A549 (cell line): ENCODE results near the gene VARS2. TPM values are rescaled to one million over a fixed set of nuclear protein-coding genes. Genes with fewer than 3 reads are reported as not detected.

Experiments used
- ATAC-seq, 2 experiments: fragments of 200-7000 bp in 1 of 2; fragments of >200 bp in 1 of 2; cut with Nextera tagmentation in 1 of 2; cut with Tn5 transposase in 1 of 2; 3 replicates each; pipeline versions ENCODE4 v1.8.0 to v1.9.1; 2018 to 2020; ENCODE audit warnings: mild to moderate bottlenecking in 1 of 2, moderate library complexity in 1 of 2
- CTCF ChIA-PET: fragments of 300-600 bp; sonication (Branson Sonifier 250); formaldehyde crosslinking; extraction: SDS; loops from one replicate; lab custom pipeline; 2021; ENCODE audit warnings: antibody characterized with exemption, inconsistent platforms; lab: Yijun Ruan, JAX
- POLR2A ChIA-PET: fragments of 350-600 bp; formaldehyde crosslinking; extraction: SDS; loops from one replicate; lab custom pipeline; 2021; ENCODE audit warnings: antibody characterized with exemption, inconsistent platforms; lab: Yijun Ruan, JAX
- DNase-seq, 2 experiments: peaks; one replicate each; pipeline versions ENCODE4 v3.0.0 to v3.0.0-alpha.2; 2011 to 2016; ENCODE audit warnings: low read depth in 1 of 2, low spot score in 1 of 2
- FAIRE-seq: peaks from 2 replicates; lab custom pipeline; 2011; peaks lifted over from hg19 to GRCh38; lab: Jason Lieb, UNC
- H3K27ac ChIP-seq, 2 experiments: fragments of >200 bp; sonication (Bioruptor Twin); formaldehyde crosslinking; 3 replicates each; pipeline ENCODE4 v1.5.1; 2016 to 2017
- H3K4me1 ChIP-seq: fragments of >200 bp; sonication (Bioruptor Twin); formaldehyde crosslinking; 3 replicates; pipeline ENCODE4 v1.6.1; 2016
- H3K4me2 ChIP-seq: fragments of >200 bp; sonication (Bioruptor Twin); formaldehyde crosslinking; 3 replicates; pipeline ENCODE4 v1.6.1; 2016
- H3K4me3 ChIP-seq: fragments of >200 bp; sonication (Bioruptor Twin); formaldehyde crosslinking; 3 replicates; pipeline ENCODE4 v1.5.1; 2016
- H3K9me3 ChIP-seq: fragments of >200 bp; sonication (Bioruptor Twin); formaldehyde crosslinking; 3 replicates; pipeline ENCODE4 v1.6.1; 2016
- BHLHE40 ChIP-seq: IDR thresholded peaks from 2 replicates; pipeline ENCODE4 v1.6.1; 2012; ENCODE audit warnings: low read depth, low read length, inconsistent platforms
- CBX2 ChIP-seq: fragments of 200-600 bp; sonication (generic); IDR thresholded peaks from 2 replicates; pipeline ENCODE4 v1.6.1; 2016; ENCODE audit warnings: low read depth, mild to moderate bottlenecking, borderline replicate concordance
- CBX8 ChIP-seq: fragments of 200-600 bp; sonication (generic); IDR thresholded peaks from 2 replicates; pipeline ENCODE4 v1.6.1; 2016
- CHD2 ChIP-seq: fragments of 150-350 bp; IDR thresholded peaks from 2 replicates; pipeline ENCODE4 v1.6.1; 2014; ENCODE audit warnings: low read length; ENCODE audit not compliant: partially characterized antibody
- CHD4 ChIP-seq: fragments of 200-600 bp; sonication (generic); IDR thresholded peaks from 2 replicates; pipeline ENCODE4 v1.6.1; 2016; ENCODE audit warnings: antibody characterized with exemption, mild to moderate bottlenecking, borderline replicate concordance
- CTCF ChIP-seq: fragments of >200 bp; sonication (Bioruptor Twin); formaldehyde crosslinking; IDR thresholded peaks from 3 replicates; pipeline ENCODE4 v1.5.1; 2016
- E2F6 ChIP-seq: IDR thresholded peaks from 2 replicates; pipeline ENCODE4 v1.6.1; 2012; ENCODE audit warnings: low read depth, borderline replicate concordance
- EHMT2 ChIP-seq: fragments of 200-600 bp; sonication (generic); IDR thresholded peaks from 2 replicates; pipeline ENCODE4 v1.6.1; 2016; ENCODE audit warnings: antibody characterized with exemption, low read depth, mild to moderate bottlenecking, moderate library complexity
- EP300 ChIP-seq, 2 experiments: fragments of >200 bp; sonication (Bioruptor Twin); formaldehyde crosslinking; IDR thresholded peaks; 2 replicates in 1 of 2; 3 replicates in 1 of 2; pipeline ENCODE4 v1.6.1; 2016 to 2017
- FOSL2 ChIP-seq, 2 experiments: fragments of 450-650 bp in 1 of 2; fragments of >200 bp in 1 of 2; sonication (Bioruptor Twin) in 1 of 2; formaldehyde crosslinking; IDR thresholded peaks; 2 replicates each; pipeline versions ENCODE4 v1.5.0 to v1.6.1; 2016 to 2020; ENCODE audit warnings: mild to moderate bottlenecking in 1 of 2, moderate library complexity in 1 of 2
- GATA3 ChIP-seq: IDR thresholded peaks from 2 replicates; pipeline ENCODE4 v1.6.1; 2012; ENCODE audit warnings: borderline replicate concordance
- HMGXB4 ChIP-seq: fragments of 250-450 bp; sonication (Bioruptor Pico); IDR thresholded peaks from 2 replicates; pipeline ENCODE4 v1.5.0; 2021; ENCODE audit warnings: mild to moderate bottlenecking, moderate library complexity, borderline replicate concordance
- HOXA7 ChIP-seq: fragments of 250-450 bp; sonication (Bioruptor Pico); IDR thresholded peaks from 2 replicates; pipeline ENCODE4 v1.5.0; 2020; ENCODE audit warnings: mild to moderate bottlenecking, moderate library complexity
- HOXB13 ChIP-seq: fragments of 250-450 bp; sonication (Bioruptor Pico); IDR thresholded peaks from 2 replicates; pipeline ENCODE4 v1.5.0; 2020; ENCODE audit warnings: low read depth, mild to moderate bottlenecking, moderate library complexity
- JUN ChIP-seq, 2 experiments: fragments of >200 bp; sonication (Bioruptor Twin); formaldehyde crosslinking; IDR thresholded peaks; 2 replicates in 1 of 2; 3 replicates in 1 of 2; pipeline ENCODE4 v1.6.1; 2016 to 2017
- JUNB ChIP-seq: fragments of >200 bp; sonication (Bioruptor Twin); formaldehyde crosslinking; IDR thresholded peaks from 2 replicates; pipeline ENCODE4 v1.6.1; 2016
- KDM1A ChIP-seq: fragments of 200-600 bp; sonication (generic); IDR thresholded peaks from 2 replicates; pipeline ENCODE4 v1.6.1; 2016; ENCODE audit warnings: low read depth, mild to moderate bottlenecking
- KDM5A ChIP-seq: fragments of 200-600 bp; sonication (generic); IDR thresholded peaks from 2 replicates; pipeline ENCODE4 v1.6.1; 2016; ENCODE audit warnings: antibody characterized with exemption, mild to moderate bottlenecking
- MAFK ChIP-seq: fragments of 450-650 bp; IDR thresholded peaks from 2 replicates; pipeline ENCODE4 v1.6.1; 2014; ENCODE audit not compliant: partially characterized antibody
- MAX ChIP-seq: IDR thresholded peaks from 2 replicates; pipeline ENCODE4 v1.6.1; 2012
- MYC ChIP-seq: IDR thresholded peaks from 2 replicates; pipeline ENCODE4 v1.6.1; 2012; ENCODE audit warnings: mild to moderate bottlenecking, inconsistent platforms, low read length, improper control_type of control experiment, borderline replicate concordance
- NFE2L2 ChIP-seq: fragments of 150-350 bp; conservative IDR thresholded peaks from 2 replicates; pipeline ENCODE4 v1.6.1; 2014; ENCODE audit warnings: low read length
- NPAS2 ChIP-seq: fragments of 250-450 bp; sonication (Bioruptor Pico); IDR thresholded peaks from 2 replicates; pipeline ENCODE4 v1.8.0; 2022; ENCODE audit warnings: mild to moderate bottlenecking, moderate library complexity, borderline replicate concordance
- POLR2A ChIP-seq: IDR thresholded peaks from 2 replicates; pipeline ENCODE4 v1.6.1; 2012; ENCODE audit warnings: mild to moderate bottlenecking, low read length
- POLR2AphosphoS2 ChIP-seq: conservative IDR thresholded peaks from 2 replicates; pipeline ENCODE4 v1.6.1; 2012; ENCODE audit warnings: low read length, improper control_type of control experiment, inconsistent platforms
- RARB ChIP-seq: fragments of 250-450 bp; sonication (Bioruptor Pico); IDR thresholded peaks from 2 replicates; pipeline ENCODE4 v1.8.0; 2021; ENCODE audit warnings: mild to moderate bottlenecking, moderate library complexity
- RCOR1 ChIP-seq: fragments of 150-350 bp; IDR thresholded peaks from 2 replicates; pipeline ENCODE4 v1.6.1; 2014; ENCODE audit warnings: antibody characterized with exemption, low read length, low read depth
- RFX5 ChIP-seq: fragments of 450-650 bp; IDR thresholded peaks from 2 replicates; pipeline ENCODE4 v1.7.1; 2014; ENCODE audit warnings: antibody characterized with exemption, mild to moderate bottlenecking, moderate library complexity
- RNF2 ChIP-seq: fragments of 200-600 bp; sonication (generic); IDR thresholded peaks from 2 replicates; pipeline ENCODE4 v1.6.1; 2016; ENCODE audit warnings: low read depth, mild to moderate bottlenecking, antibody characterized with exemption, moderate library complexity, borderline replicate concordance
- SMC3 ChIP-seq: fragments of >200 bp; sonication (Bioruptor Twin); formaldehyde crosslinking; IDR thresholded peaks from 3 replicates; pipeline ENCODE4 v1.6.1; 2018; ENCODE audit warnings: inconsistent platforms
- TP53 ChIP-seq: fragments of 250-450 bp; sonication (Bioruptor Pico); IDR thresholded peaks from 2 replicates; pipeline ENCODE4 v1.5.0; 2021; ENCODE audit warnings: mild to moderate bottlenecking, moderate library complexity
- ZNF302 ChIP-seq: fragments of 250-450 bp; sonication (Bioruptor Pico); IDR thresholded peaks from 2 replicates; pipeline ENCODE4 v1.9.0; 2021; ENCODE audit warnings: inconsistent platforms, mild to moderate bottlenecking, moderate library complexity
- WGBS: methylation state at CpG from one replicate; pipeline ENCODE4 v1.1.6; 2017; ENCODE audit errors: missing lambda C conversion rate; 5-methylcytosine and 5-hydroxymethylcytosine counted together
- polyA plus RNA-seq, 4 experiments: library from polyadenylated mRNA; depleted of rRNA in 3 of 4; stranded (reverse); fragments of >200 nt; fragmentation: RNase III in 1 of 4; extraction: RNeasy Plus Mini Kit Qiagen cat#74134 plus additional on column Dnase treatment in 1 of 4; gene quantifications; 2 replicates in 3 of 4; 3 replicates in 1 of 4; pipeline ENCODE4 v1.2.3, GENCODE V29; 2011 to 2017

Gene VARS2
- polyA plus RNA-seq, 2 of the 4 experiments (the other 2 are of a cell fraction) = 15.0 to 15.5 TPM

- 94% methylated on average over 8 of the region's 8 CpGs for WGBS
- no peak for TF ChIP-seq NPAS2 (CRISPR knock-in tag)
- TF ChIP-seq KDM1A = no peak
- no peak for TF ChIP-seq SMC3
- TF ChIP-seq CHD4 = no peak
- TF ChIP-seq CBX8 = no peak
- no peak for TF ChIP-seq MAFK
- TF ChIP-seq POLR2AphosphoS2 = no peak
- TF ChIP-seq BHLHE40 = no peak
- no peak for TF ChIP-seq HMGXB4
- TF ChIP-seq POLR2A = no peak
- no peak for TF ChIP-seq RARB (CRISPR knock-in tag)
- no peak for TF ChIP-seq NFE2L2
- TF ChIP-seq KDM5A = no peak
- TF ChIP-seq HOXA7 (CRISPR knock-in tag) = no peak
- no peak for TF ChIP-seq RCOR1
- no peak for TF ChIP-seq MYC
- TF ChIP-seq, all 56 proteins: peak for 0
- FAIRE-seq (no peak), ATAC-seq (no peak), DNase-seq (no peak)
- peaks cover 15% of the 10 kb centered on the region for H3K4me1 ChIP-seq
- no peak overlapping the region for H3K4me3 ChIP-seq
- ChIA-PET POLR2A (no interaction called here), CTCF (interaction anchor here (0.7 to 8.1 kb wide), 13 partner anchors 11 to 198 kb away, joined by 3 to 143 read pairs (median 3); partner anchors contain the start of gene PSORS1C1)
- H3K27ac ChIP-seq = no peak overlapping the region
- no peaks in the 10 kb centered on the region for H3K9me3 ChIP-seq
- H3K4me2 ChIP-seq = no peak overlapping the region
Observed at GRCh38 chr6:30918670-30919069, 4.6 kb downstream of the VARS2 start.

- ATAC-seq (no peak), DNase-seq (no peak), FAIRE-seq (no peak)
- no peak for TF ChIP-seq MAX
- no peak for TF ChIP-seq E2F6
- no peak for TF ChIP-seq EP300 (IDR thresholded peaks at IDR 0.05)
- no peak for TF ChIP-seq HOXB13 (CRISPR knock-in tag)
- TF ChIP-seq POLR2AphosphoS2 = no peak
- no peak for TF ChIP-seq CHD2
- no peak for TF ChIP-seq HMGXB4
- TF ChIP-seq RNF2 = no peak
- no peak for TF ChIP-seq FOSL2 (IDR thresholded peaks at IDR 0.05)
- TF ChIP-seq FOSL2 (CRISPR knock-in tag; IDR thresholded peaks at IDR 0.05) = no peak
- TF ChIP-seq JUNB = no peak
- no peak for TF ChIP-seq GATA3
- TF ChIP-seq CHD4 = no peak
- TF ChIP-seq CBX2 = no peak
- no peak for TF ChIP-seq EHMT2
- TF ChIP-seq RFX5 = no peak
- no peak for TF ChIP-seq JUN (IDR thresholded peaks at IDR 0.05)
- TF ChIP-seq CTCF = no peak
- TF ChIP-seq CBX8 = no peak
- no peak for TF ChIP-seq ZNF302 (CRISPR knock-in tag)
- TF ChIP-seq TP53 (CRISPR knock-in tag) = no peak
- CTCF ChIA-PET = interaction anchor here (0.7 to 1.6 kb wide), 3 partner anchors 9 to 157 kb away, joined by 3 to 4 read pairs (median 3); partner anchors contain the start of gene VARS2
- peaks cover 11% of the 10 kb centered on the region; the same call in 1 of the 3 replicates for H3K4me1 ChIP-seq
- no peaks in the 10 kb centered on the region for H3K9me3 ChIP-seq
- H3K4me3 ChIP-seq = no peak overlapping the region
- H3K27ac ChIP-seq = no peak overlapping the region
- no peak overlapping the region for H3K4me2 ChIP-seq
- WGBS = 94% methylated on average over 6 of the region's 7 CpGs
- POLR2A ChIA-PET = no interaction called here
Observed at GRCh38 chr6:30922447-30922852, 8.4 kb downstream of the VARS2 start.
